Ovary (tissue), 9 donors: Measurements from ENCODE around the gene FAM171A1. TPM values are rescaled to one million over a fixed set of nuclear protein-coding genes. Genes with fewer than 3 reads are reported as not detected.

Experiments
- DNase-seq, 5 donors: peaks; one replicate each; pipeline ENCODE4 v3.0.0-alpha.2; 2019 to 2020
- H3K27ac ChIP-seq, 2 donors: fragments of 200-600 bp; one replicate each; pipeline versions ENCODE4 v1.5.1 to v1.8.0; 2019 to 2022
- H3K27me3 ChIP-seq: fragments of 200-600 bp; one replicate; pipeline ENCODE4 v1.8.0; 2022
- H3K36me3 ChIP-seq: fragments of 200-600 bp; sonication (generic); one replicate; pipeline ENCODE4 v1.5.1; 2019
- H3K4me1 ChIP-seq: one replicate; pipeline ENCODE4 v1.8.1; 2013; ENCODE audit warnings: mild to moderate bottlenecking, moderate library complexity; ENCODE audit not compliant: insufficient read depth
- H3K4me3 ChIP-seq: fragments of 200-600 bp; sonication (generic); one replicate; pipeline ENCODE4 v1.5.1; 2017
- H3K9me3 ChIP-seq, 2 donors: fragments of 200-600 bp in 1 of 2; sonication (generic) in 1 of 2; one replicate each; pipeline versions ENCODE4 v1.5.1 to v1.8.1; 2013 to 2019; ENCODE audit warnings: mild to moderate bottlenecking in 1 of 2, moderate library complexity in 1 of 2
- EP300 ChIP-seq: sonication (generic); formaldehyde crosslinking; IDR thresholded peaks from one replicate; pipeline ENCODE4 v1.6.1; 2017; ENCODE audit warnings: antibody characterized with exemption
- POLR2A ChIP-seq: fragments of 450-650 bp; IDR thresholded peaks from one replicate; pipeline ENCODE4 v1.6.1; 2017; ENCODE audit warnings: antibody characterized with exemption, mild to moderate bottlenecking, moderate library complexity
- WGBS, 3 donors: extraction: QIAGEN DNeasy Blood & Tissue Kit in 1 of 3; methylation state at CpG; one replicate each; pipeline versions ENCODE4 v1.1.5 to v1.1.7; 2013 to 2017; 5-methylcytosine and 5-hydroxymethylcytosine counted together
- intact Hi-C, 4 donors: fragments of 100-400 bp; cut with DNase I; formaldehyde crosslinking; loops; one replicate each; pipeline versions ENCODE4 v1.11.0 to v1.15.1; 2022 to 2023
- polyA plus RNA-seq, 2 donors: library from polyadenylated mRNA; stranded (reverse); fragments of 200-250 nt in 1 of 2; fragments of 350-450 nt in 1 of 2; fragmentation: Illumina TruSeq in 1 of 2; extraction: RNeasy Lipid Tissue Mini Kit (QIAGEN cat#74804) in 1 of 2; gene quantifications; one replicate each; pipeline ENCODE4 v1.2.3, GENCODE V29; 2013 to 2014
- total RNA-seq, 7 donors: library from RNA; depleted of rRNA in 2 of 7; stranded (reverse); fragments of >200 nt in 2 of 7; fragmentation: NEBNext Ultra II Directional in 3 of 7; extraction: Animal tissue kit (Norgen Biotek cat#: 25700) in 3 of 7; gene quantifications; one replicate each; pipeline versions ENCODE4 v1.1.0 to v1.2.4, GENCODE V29; 2016 to 2023
- TF ChIP-seq, protein P1 (sequence below), 3 donors: fragments of 450-650 bp in 2 of 3; fragments of 200-600 bp in 1 of 3; IDR thresholded peaks; one replicate each; pipeline versions ENCODE4 v1.5.1 to v1.8.0; 2016 to 2022; ENCODE audit warnings: antibody characterized with exemption in 3 of 3, mild to moderate bottlenecking in 1 of 3
- donor health status: DM: no; HTN: no; CAD: no; lungs with moderate emphysema.
- donor health status: DM: no; HTN: no; CAD: no.
- donor health status: Bipolar disorder and iron deficiency.
- donor health status: DM: yes; HTN: yes; CAD: no.
- donor health status: DM: no; HTN: no; CAD: no.
- donor health status: DM: yes; HTN: yes; CAD: no.

The FAM171A1 gene
- total and polyA plus RNA-seq, 9 donors: 9.1 to 29.1 (median 23.7) TPM

DNA sequence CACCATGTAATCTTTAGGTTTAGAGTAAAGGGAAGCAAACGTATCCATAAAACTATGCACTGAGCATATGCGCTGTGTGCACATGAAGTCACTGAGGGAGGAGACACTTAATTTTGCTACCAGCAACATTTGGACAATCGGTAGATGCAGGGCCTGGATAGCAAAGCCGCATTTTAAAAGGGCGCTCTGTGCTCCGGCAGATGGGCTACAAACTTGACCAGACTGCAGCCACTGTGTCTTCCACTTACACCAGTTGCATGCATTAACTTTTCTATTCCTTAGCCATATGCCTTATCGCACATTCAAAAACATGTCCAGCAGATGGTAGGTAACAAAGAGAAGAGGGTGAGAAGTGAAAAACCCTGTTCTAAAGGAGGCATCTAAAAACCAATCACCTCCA, 18.3 kb downstream of the FAM171A1 start:
- DNase-seq: no peak
- Histone ChIP-seq H3K27me3 (no peaks in the 10 kb centered on the region), H3K36me3 (no peaks in the 10 kb centered on the region), H3K27ac (no peak overlapping the region), H3K4me3 (no peak overlapping the region), H3K9me3 (no peaks in the 10 kb centered on the region), H3K4me1 (peaks cover 4% of the 10 kb centered on the region)
- intact Hi-C loops: no loop called here
- TF ChIP-seq, protein P1, sequence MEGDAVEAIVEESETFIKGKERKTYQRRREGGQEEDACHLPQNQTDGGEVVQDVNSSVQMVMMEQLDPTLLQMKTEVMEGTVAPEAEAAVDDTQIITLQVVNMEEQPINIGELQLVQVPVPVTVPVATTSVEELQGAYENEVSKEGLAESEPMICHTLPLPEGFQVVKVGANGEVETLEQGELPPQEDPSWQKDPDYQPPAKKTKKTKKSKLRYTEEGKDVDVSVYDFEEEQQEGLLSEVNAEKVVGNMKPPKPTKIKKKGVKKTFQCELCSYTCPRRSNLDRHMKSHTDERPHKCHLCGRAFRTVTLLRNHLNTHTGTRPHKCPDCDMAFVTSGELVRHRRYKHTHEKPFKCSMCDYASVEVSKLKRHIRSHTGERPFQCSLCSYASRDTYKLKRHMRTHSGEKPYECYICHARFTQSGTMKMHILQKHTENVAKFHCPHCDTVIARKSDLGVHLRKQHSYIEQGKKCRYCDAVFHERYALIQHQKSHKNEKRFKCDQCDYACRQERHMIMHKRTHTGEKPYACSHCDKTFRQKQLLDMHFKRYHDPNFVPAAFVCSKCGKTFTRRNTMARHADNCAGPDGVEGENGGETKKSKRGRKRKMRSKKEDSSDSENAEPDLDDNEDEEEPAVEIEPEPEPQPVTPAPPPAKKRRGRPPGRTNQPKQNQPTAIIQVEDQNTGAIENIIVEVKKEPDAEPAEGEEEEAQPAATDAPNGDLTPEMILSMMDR (IDR thresholded peaks at IDR 0.05): no peak
- TF ChIP-seq POLR2A (no peak), EP300 (no peak)
- 95 to 96% (median 95%) methylated on average over 7 of the region's 7 CpGs for WGBS, 3 donors

DNA sequence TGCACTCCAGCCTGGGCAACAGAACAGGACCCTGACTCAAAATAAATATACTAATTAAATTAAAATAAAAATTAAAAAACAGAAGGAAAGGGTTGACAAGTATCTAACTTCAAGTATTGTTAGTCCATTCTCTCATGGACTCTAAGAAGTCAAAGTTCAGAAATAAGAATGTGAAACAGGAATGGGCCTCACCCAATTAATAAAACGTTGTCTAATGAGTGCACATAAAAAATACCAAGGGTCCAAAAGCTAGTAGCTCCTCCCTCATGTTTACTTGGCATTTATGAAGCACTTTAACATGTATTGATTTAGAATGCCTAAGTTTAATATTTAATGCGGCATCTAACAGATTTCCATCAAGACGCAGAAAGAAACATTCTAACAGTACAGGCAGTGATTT, 18.9 kb downstream of the FAM171A1 start:
- WGBS, 3 donors: 70 to 73% (median 72%) methylated on average over 3 of the region's 3 CpGs
- intact Hi-C loops: no loop called here
- H3K4me3 ChIP-seq: no peak overlapping the region

DNA sequence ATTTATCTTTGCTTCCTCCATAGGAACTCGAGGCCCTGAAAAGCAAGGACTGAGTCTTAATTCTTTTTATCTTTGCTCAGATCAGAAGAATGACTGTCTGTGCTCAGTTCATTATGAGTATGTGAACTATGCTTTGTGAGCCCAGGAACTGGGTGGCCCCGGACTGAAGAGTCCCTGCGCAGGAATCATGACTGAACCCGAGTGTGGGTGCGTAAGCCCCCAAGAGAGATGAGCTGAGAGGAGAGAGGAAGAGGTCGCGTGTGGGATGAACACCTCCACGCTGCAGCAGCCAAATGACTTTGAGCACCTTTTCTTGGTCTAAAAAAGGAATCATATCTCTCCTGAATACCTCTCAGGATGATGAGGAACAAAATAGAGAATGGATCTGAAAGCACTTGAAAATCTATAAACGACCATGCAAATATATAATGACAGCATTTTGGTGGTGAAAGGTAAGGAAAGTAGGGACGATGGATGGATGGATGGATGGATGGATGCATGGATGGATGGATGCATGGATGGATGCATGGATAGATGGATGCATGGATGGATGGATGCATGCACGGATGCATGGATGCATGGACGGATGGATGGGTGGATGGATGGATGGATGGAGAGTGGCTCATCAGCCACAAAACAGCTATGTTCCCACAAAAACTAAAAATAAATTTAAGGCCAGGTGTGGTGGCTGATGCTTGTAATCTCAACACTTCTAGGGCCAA, 19.8 kb downstream of the FAM171A1 start:
- intact Hi-C loops: no loop called here
- H3K27me3 ChIP-seq: no peaks in the 10 kb centered on the region
- H3K4me1 ChIP-seq: peaks cover 6% of the 10 kb centered on the region
- H3K36me3 ChIP-seq: no peaks in the 10 kb centered on the region
- TF ChIP-seq, protein P1 (IDR thresholded peaks at IDR 0.05): no peak
- TF ChIP-seq EP300: no peak
- TF ChIP-seq POLR2A: no peak
- WGBS, 3 donors: 78 to 83% (median 79%) methylated on average over 12 of the region's 12 CpGs
- no peaks in the 10 kb centered on the region for H3K9me3 ChIP-seq
- no peak overlapping the region for H3K27ac ChIP-seq
- DNase-seq: no peak
- H3K4me3 ChIP-seq: no peak overlapping the region

More for the DNA sequence above, 18.9 kb downstream of the FAM171A1 start:
- Histone ChIP-seq H3K27ac (no peak overlapping the region), H3K36me3 (no peaks in the 10 kb centered on the region), H3K4me1 (peaks cover 4% of the 10 kb centered on the region), H3K9me3 (no peaks in the 10 kb centered on the region), H3K27me3 (no peaks in the 10 kb centered on the region)
- DNase-seq: no peak
- TF ChIP-seq, protein P1 (IDR thresholded peaks at IDR 0.05): no peak
- TF ChIP-seq POLR2A (no peak), EP300 (no peak)

DNA sequence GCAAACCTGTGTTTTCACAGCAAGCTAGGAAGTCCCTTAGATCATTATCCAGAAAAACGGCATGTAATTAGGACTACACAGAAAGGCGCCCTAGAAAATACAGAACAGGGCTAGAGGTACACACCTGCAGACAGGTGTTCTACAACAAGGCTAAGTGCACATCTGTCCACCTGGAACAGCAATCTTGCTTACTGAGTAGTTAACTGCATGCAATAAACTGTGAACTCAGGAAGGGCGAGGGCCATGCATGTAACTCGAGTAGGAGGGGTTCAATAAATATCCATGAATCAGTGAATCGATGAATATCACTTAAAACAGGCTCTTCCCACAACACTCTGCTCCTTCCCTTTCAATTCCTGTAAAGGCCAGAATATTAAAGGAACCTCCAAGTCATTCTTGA, 22.0 kb downstream of the FAM171A1 start:
- H3K4me3 ChIP-seq: peak overlapping the region; percentile 12
- intact Hi-C loops: no loop called here
- no peaks in the 10 kb centered on the region for H3K27me3 ChIP-seq
- no peak for DNase-seq
- TF ChIP-seq POLR2A (no peak), EP300 (no peak)
- TF ChIP-seq, protein P1 (IDR thresholded peaks at IDR 0.05): no peak
- peaks cover 9% of the 10 kb centered on the region for H3K4me1 ChIP-seq
- no peaks in the 10 kb centered on the region for H3K9me3 ChIP-seq
- H3K27ac ChIP-seq: no peak overlapping the region
- WGBS, 3 donors: 49 to 63% (median 61%) methylated on average over 5 of the region's 5 CpGs
- H3K36me3 ChIP-seq: no peaks in the 10 kb centered on the region
